K562 (cell line): ENCODE data around the gene PBX2. TPM values are rescaled to one million over a fixed set of nuclear protein-coding genes. Genes with fewer than 3 reads are reported as not detected.

Experiments used
- CTBP1 ChIP-seq: fragments of 450-650 bp; IDR thresholded peaks from 2 replicates; pipeline ENCODE4 v1.6.1; 2016; ENCODE audit warnings: borderline replicate concordance
- RBBP5 ChIP-seq: fragments of 200-600 bp; sonication (generic); IDR thresholded peaks from 2 replicates; pipeline ENCODE4 v1.6.1; 2012; ENCODE audit warnings: borderline replicate concordance, mild to moderate bottlenecking, low read length, control low read depth, inconsistent platforms; ENCODE audit not compliant: insufficient read depth, poor library complexity, severe bottlenecking
- RERE ChIP-seq: sonication (generic); formaldehyde crosslinking; IDR thresholded peaks from 2 replicates; pipeline ENCODE4 v1.8.0; 2023; ENCODE audit warnings: missing genetic modification reagents, mild to moderate bottlenecking, borderline replicate concordance
- VEZF1 ChIP-seq: fragments of 200-800 bp; sonication (Bioruptor generic); IDR thresholded peaks from 2 replicates; pipeline ENCODE4 v1.6.1; 2017; ENCODE audit warnings: missing genetic modification characterization, missing compliant biosample characterization
- ZBTB2 ChIP-seq: fragments of 450-650 bp; IDR thresholded peaks from 2 replicates; pipeline ENCODE4 v1.6.1; 2016; ENCODE audit warnings: antibody characterized with exemption
- ZBTB40 ChIP-seq, 2 experiments: fragments of 450-650 bp in 1 of 2; sonication (generic) in 1 of 2; formaldehyde crosslinking in 1 of 2; IDR thresholded peaks; 2 replicates each; pipeline versions ENCODE4 v1.7.1 to v1.9.0; 2016 to 2022; ENCODE audit warnings: inconsistent platforms in 1 of 2, mild to moderate bottlenecking in 1 of 2, missing genetic modification reagents in 1 of 2
- polyA plus RNA-seq, 8 experiments: library from polyadenylated mRNA; depleted of rRNA in 4 of 8; stranded (reverse) in 5 of 8; unstranded in 3 of 8; fragments of >200 nt; fragmentation: Nextera tagmentation in 2 of 8; fragmentation: Illumina TruSeq in 1 of 8; extraction: Ambion mirVana in 2 of 8; extraction: Trizol in 1 of 8; gene quantifications; 2 replicates each; pipeline versions ENCODE4 v1.2.1 to v1.2.3, GENCODE V29; 2011 to 2014; ENCODE audit warnings: inconsistent platforms in 1 of 8, missing spikeins in 1 of 8
- total RNA-seq, 7 experiments: library from RNA; depleted of rRNA in 6 of 7; stranded (reverse); fragments of >200 nt in 6 of 7; fragmentation: Illumina TruSeq in 2 of 7; extraction: Trizol in 2 of 7; gene quantifications; 2 replicates each; pipeline versions ENCODE4 v1.2.1 to v1.2.3, GENCODE V29; 2011 to 2021; ENCODE audit warnings: low replicate concordance in 1 of 7

PBX2 gene
- total and polyA plus RNA-seq, 9 of the 15 experiments (the other 6 are each of a cell fraction or from before 2014, with no cell fraction given): 1.9 to 134 (median 62.5) TPM

GRCh38 chr6:32175711-32176475, 14.1 kb downstream of the PBX2 start, which contains the start of gene AGPAT1 (continued):
- TF ChIP-seq ZBTB40 (IDR thresholded peaks at IDR 0.05) (peak; percentile 96), ZBTB40 (CRISPR knock-in tag; IDR thresholded peaks at IDR 0.05) (no peak), CTBP1 (0 out of 2 replicates have a peak, but pooled peaks have one; percentile 12), VEZF1 (peak; percentile 100), RERE (CRISPR knock-in tag) (peak; percentile 88; the same call in 1 of the 2 replicates), RBBP5 (peak; percentile 75), ZBTB2 (0 out of 2 replicates have a peak, but pooled peaks have one; percentile 22)
